Vagina (tissue), 2 donors: Measurements from ENCODE around the gene OR5AN1. TPM values are rescaled to one million over a fixed set of nuclear protein-coding genes. Genes with fewer than 3 reads are reported as not detected.
"Not testable (repeated sequence)": the region's sequence is repeated elsewhere in the genome, so short reads cannot be mapped to it uniquely, and the experiment has no call there.

Source experiments
- DNase-seq, 2 donors: peaks; one replicate each; pipeline ENCODE4 v3.0.0-alpha.2; 2017; ENCODE audit errors: extremely low spot score in 2 of 2
- H3K27ac ChIP-seq: fragments of 200-600 bp; sonication (generic); one replicate; pipeline ENCODE4 v1.5.1; 2019
- H3K27me3 ChIP-seq: fragments of 200-600 bp; sonication (generic); one replicate; pipeline ENCODE4 v1.5.1; 2019
- H3K36me3 ChIP-seq, 2 donors: fragments of 200-600 bp; sonication (generic); one replicate each; pipeline ENCODE4 v1.5.1; 2017 to 2019
- H3K4me1 ChIP-seq: fragments of 200-600 bp; sonication (generic); one replicate; pipeline ENCODE4 v1.5.1; 2019
- H3K4me3 ChIP-seq, 2 donors: fragments of 200-600 bp; sonication (generic); 1 replicate in 1 of 2; 2 replicates in 1 of 2; pipeline ENCODE4 v1.5.1; 2016 to 2019
- H3K9me3 ChIP-seq: fragments of 200-600 bp; sonication (generic); one replicate; pipeline ENCODE4 v1.5.1; 2019
- CTCF ChIP-seq, 3 experiments: fragments of 450-650 bp in 2 of 3; fragments of 200-600 bp in 1 of 3; sonication (generic) in 1 of 3; IDR thresholded peaks; one replicate each; pipeline ENCODE4 v1.5.1; 2017 to 2019; ENCODE audit warnings: antibody characterized with exemption in 3 of 3, mild to moderate bottlenecking in 2 of 3, moderate library complexity in 2 of 3
- POLR2A ChIP-seq, 2 donors: fragments of 450-650 bp; IDR thresholded peaks; one replicate each; pipeline ENCODE4 v1.6.1; 2017; ENCODE audit warnings: antibody characterized with exemption in 2 of 2, mild to moderate bottlenecking in 2 of 2, moderate library complexity in 2 of 2
- POLR2AphosphoS5 ChIP-seq, 2 donors: sonication (generic); formaldehyde crosslinking; IDR thresholded peaks; one replicate each; pipeline ENCODE4 v1.9.0; 2017; ENCODE audit warnings: antibody characterized with exemption in 2 of 2, mild to moderate bottlenecking in 2 of 2, low read depth in 1 of 2; ENCODE audit not compliant: insufficient read depth in 1 of 2
- intact Hi-C: fragments of 100-400 bp; cut with DNase I; formaldehyde crosslinking; loops from one replicate; pipeline ENCODE4 v1.15.1; 2023
- total RNA-seq: library from RNA; depleted of rRNA; stranded (reverse); fragments of >200 nt; gene quantifications from one replicate; pipeline ENCODE4 v1.2.3, GENCODE V29; 2016

Gene OR5AN1
- not detected for total RNA-seq

GRCh38 chr11:59358595-59358994, at the start of gene OR5AN1:
Gene OR5AN1, plus strand, starts transcription at chr11:59358895. Its CDS starts 5,564 bp downstream, at chr11:59364459.
- Histone ChIP-seq H3K27me3 (no peaks in the 10 kb centered on the region), H3K4me3 (no peak within 1 kb of the TSS), H3K9me3 (no peaks in the 10 kb centered on the region), H3K4me1 (no peaks in the 10 kb centered on the region), H3K36me3 (no peaks in the 10 kb centered on the region), H3K27ac (no peak within 1 kb of the TSS)
- intact Hi-C loops, result no loop called here
- TF ChIP-seq CTCF (IDR thresholded peaks at IDR 0.05), result no peak
- no peak for TF ChIP-seq POLR2AphosphoS5 (IDR thresholded peaks at IDR 0.05; ENCODE audit: insufficient read depth in 1 of 2, low read depth in 1 of 2)
- no peak for TF ChIP-seq POLR2A (IDR thresholded peaks at IDR 0.05)
- DNase-seq, result no peak

DNA sequence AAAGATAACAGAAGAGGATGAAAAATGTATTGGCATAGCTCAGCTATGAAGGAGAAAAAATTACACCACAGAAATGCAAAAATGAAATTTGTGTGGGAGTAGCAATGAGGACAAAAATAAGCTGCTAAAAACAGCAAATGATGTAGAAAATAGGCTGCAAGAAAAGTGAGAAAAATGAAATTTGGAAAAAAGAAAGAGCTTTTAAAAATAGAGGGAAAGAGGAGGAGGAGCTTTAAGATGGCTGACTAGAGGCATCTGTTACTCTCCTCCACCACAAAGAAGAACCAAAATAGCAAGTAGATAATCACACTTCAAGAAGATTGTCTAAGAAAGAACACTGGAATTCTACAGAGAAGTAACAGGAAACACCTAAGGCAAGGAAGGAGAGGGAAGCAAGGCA, 23.7 kb upstream of the OR5AN1 start:
- intact Hi-C loops, result no loop called here
- H3K9me3 ChIP-seq, result no peaks in the 10 kb centered on the region
- DNase-seq, result no peak
- no peak for TF ChIP-seq POLR2A (IDR thresholded peaks at IDR 0.05)
- TF ChIP-seq POLR2AphosphoS5 (IDR thresholded peaks at IDR 0.05; ENCODE audit: insufficient read depth in 1 of 2, low read depth in 1 of 2), result no peak
- no peak for TF ChIP-seq CTCF (IDR thresholded peaks at IDR 0.05)
- H3K36me3 ChIP-seq, result no peaks in the 10 kb centered on the region
- H3K27me3 ChIP-seq, result no peaks in the 10 kb centered on the region
- no peak overlapping the region for H3K4me3 ChIP-seq
- no peaks in the 10 kb centered on the region for H3K4me1 ChIP-seq
- no peak overlapping the region for H3K27ac ChIP-seq

DNA sequence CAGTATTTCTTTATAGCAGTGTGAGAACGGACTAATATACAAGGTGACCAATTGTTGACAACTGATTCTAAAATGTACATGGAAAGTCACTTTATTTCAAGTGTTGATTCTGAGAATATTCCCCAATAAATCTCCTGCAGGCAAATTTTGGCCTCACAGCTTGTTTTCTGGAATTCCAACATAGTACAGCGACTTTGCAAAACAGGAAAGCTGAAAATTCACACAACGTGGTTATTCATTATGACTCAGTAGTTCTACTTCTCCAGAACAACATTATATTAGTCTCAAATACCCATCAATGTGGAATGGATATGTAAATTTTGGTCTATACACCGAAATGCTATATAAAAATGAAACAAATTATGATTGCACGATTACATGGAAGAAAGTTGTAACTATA, 22.5 kb upstream of the OR5AN1 start:
- DNase-seq, result no peak
- no peaks in the 10 kb centered on the region for H3K4me1 ChIP-seq
- no peak for TF ChIP-seq POLR2AphosphoS5 (IDR thresholded peaks at IDR 0.05; ENCODE audit: insufficient read depth in 1 of 2, low read depth in 1 of 2)
- H3K27ac ChIP-seq, result no peak overlapping the region
- no peak overlapping the region for H3K4me3 ChIP-seq
- H3K27me3 ChIP-seq, result no peaks in the 10 kb centered on the region
- intact Hi-C loops, result no loop called here
- H3K9me3 ChIP-seq, result no peaks in the 10 kb centered on the region
- H3K36me3 ChIP-seq, result no peaks in the 10 kb centered on the region

- no peak for DNase-seq
- TF ChIP-seq CTCF (IDR thresholded peaks at IDR 0.05) (no peak), POLR2A (IDR thresholded peaks at IDR 0.05) (no peak), POLR2AphosphoS5 (IDR thresholded peaks at IDR 0.05; ENCODE audit: insufficient read depth in 1 of 2, low read depth in 1 of 2) (no peak)
- intact Hi-C loops, result no loop called here
Observed at GRCh38 chr11:59336931-59337330, 21.8 kb upstream of the OR5AN1 start.

DNA sequence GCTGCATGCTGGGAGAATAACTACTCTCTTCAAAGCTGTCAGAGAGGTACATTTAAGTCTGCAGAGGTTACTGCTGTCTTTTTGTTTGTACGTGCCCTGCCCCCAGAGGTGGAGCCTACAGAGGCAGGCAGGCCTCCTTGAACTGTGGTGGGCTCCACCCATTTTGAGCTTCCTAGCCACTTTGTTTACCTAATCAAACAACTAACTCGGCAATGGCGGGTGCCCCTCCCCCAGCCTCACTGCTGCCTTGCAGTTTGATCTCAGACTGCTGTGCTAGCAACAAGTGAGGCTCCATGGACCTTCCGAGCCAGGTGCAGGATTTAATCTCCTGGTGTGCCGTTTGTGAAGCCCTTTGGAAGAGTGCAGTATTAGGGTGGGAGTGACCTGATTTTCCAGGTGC, 9.0 kb upstream of the OR5AN1 start:
- H3K27me3 ChIP-seq, H3K4me1 ChIP-seq, H3K4me3 ChIP-seq, DNase-seq, H3K9me3 ChIP-seq, H3K27ac ChIP-seq, intact Hi-C loops, H3K36me3 ChIP-seq: not testable (repeated sequence)

More at GRCh38 chr11:59336931-59337330, 21.8 kb upstream of the OR5AN1 start:
- H3K27ac ChIP-seq, result no peak overlapping the region
- no peak overlapping the region for H3K4me3 ChIP-seq
- no peaks in the 10 kb centered on the region for H3K4me1 ChIP-seq
- no peaks in the 10 kb centered on the region for H3K27me3 ChIP-seq
- H3K36me3 ChIP-seq, result no peaks in the 10 kb centered on the region
- H3K9me3 ChIP-seq, result no peaks in the 10 kb centered on the region

GRCh38 chr11:59355226-59355625, 3.5 kb upstream of the OR5AN1 start:
- DNase-seq, result no peak
- H3K36me3 ChIP-seq, result no peaks in the 10 kb centered on the region
- no peak overlapping the region for H3K4me3 ChIP-seq
- no peaks in the 10 kb centered on the region for H3K27me3 ChIP-seq
- TF ChIP-seq POLR2A (IDR thresholded peaks at IDR 0.05) (no peak), POLR2AphosphoS5 (IDR thresholded peaks at IDR 0.05; ENCODE audit: insufficient read depth in 1 of 2, low read depth in 1 of 2) (no peak), CTCF (IDR thresholded peaks at IDR 0.05) (no peak)
- H3K4me1 ChIP-seq, result no peaks in the 10 kb centered on the region
- H3K9me3 ChIP-seq, result no peaks in the 10 kb centered on the region
- H3K27ac ChIP-seq, result no peak overlapping the region
- intact Hi-C loops, result no loop called here
